H9 (cell line): ENCODE data around the gene ANKRD13D. TPM values are rescaled to one million over a fixed set of nuclear protein-coding genes. Genes with fewer than 3 reads are reported as not detected.

Experiments used
- DNase-seq: peaks from one replicate; pipeline ENCODE4 v3.0.0-alpha.2; 2017
- H2AFZ ChIP-seq: one replicate; pipeline ENCODE4 v1.6.1; 2013; ENCODE audit warnings: mild to moderate bottlenecking, low read length, control low read depth, moderate library complexity
- H2AK5ac ChIP-seq: 2 replicates; pipeline ENCODE4 v1.6.1; 2013; ENCODE audit warnings: low read length, control low read depth, mixed read lengths; ENCODE audit not compliant: insufficient read length
- H2BK120ac ChIP-seq: one replicate; pipeline ENCODE4 v1.6.1; 2013; ENCODE audit warnings: low read depth, mild to moderate bottlenecking, low read length, control low read depth, inconsistent platforms; ENCODE audit not compliant: poor library complexity, severe bottlenecking
- H2BK12ac ChIP-seq: 2 replicates; pipeline ENCODE4 v1.6.1; 2013; ENCODE audit warnings: low read length, control low read depth, mixed read lengths, low read depth; ENCODE audit not compliant: insufficient read length
- H2BK15ac ChIP-seq: 2 replicates; pipeline ENCODE4 v1.6.1; 2013; ENCODE audit warnings: low read depth, low read length, control low read depth
- H2BK20ac ChIP-seq: one replicate; pipeline ENCODE4 v1.6.1; 2013; ENCODE audit warnings: low read depth, mild to moderate bottlenecking, low read length, control low read depth, inconsistent platforms; ENCODE audit not compliant: poor library complexity, severe bottlenecking
- H2BK5ac ChIP-seq: 2 replicates; pipeline ENCODE4 v1.6.1; 2013; ENCODE audit warnings: low read length, control low read depth, mixed read lengths; ENCODE audit not compliant: insufficient read length
- H3K14ac ChIP-seq: 2 replicates; pipeline ENCODE4 v1.6.1; 2013; ENCODE audit warnings: low read length, control low read depth; ENCODE audit not compliant: insufficient read depth
- H3K18ac ChIP-seq: 2 replicates; pipeline ENCODE4 v1.6.1; 2013; ENCODE audit warnings: low read depth, mild to moderate bottlenecking, mixed read lengths, low read length, control low read depth; ENCODE audit not compliant: insufficient read length
- H3K23ac ChIP-seq: 2 replicates; pipeline ENCODE4 v1.6.1; 2013; ENCODE audit warnings: low read length, control low read depth, mixed read lengths, low read depth; ENCODE audit not compliant: insufficient read length
- H3K23me2 ChIP-seq: 2 replicates; pipeline ENCODE4 v1.6.1; 2013; ENCODE audit warnings: low read depth, mild to moderate bottlenecking, mixed read lengths, low read length, control low read depth; ENCODE audit not compliant: insufficient read length, poor library complexity, severe bottlenecking
- H3K27ac ChIP-seq: 2 replicates; pipeline ENCODE4 v1.5.1; 2013; ENCODE audit warnings: low read length, control low read depth, mixed read lengths, low read depth; ENCODE audit not compliant: insufficient read length
- H3K27me3 ChIP-seq: 2 replicates; pipeline ENCODE4 v1.6.1; 2013; ENCODE audit warnings: low read length, control low read depth, inconsistent platforms; ENCODE audit not compliant: insufficient read depth
- H3K4ac ChIP-seq: 2 replicates; pipeline ENCODE4 v1.6.1; 2013; ENCODE audit warnings: low read depth, mild to moderate bottlenecking, control low read depth, inconsistent platforms, low read length, moderate library complexity
- H3K4me1 ChIP-seq: 2 replicates; pipeline ENCODE4 v1.6.1; 2013; ENCODE audit warnings: low read length, control low read depth, inconsistent platforms; ENCODE audit not compliant: insufficient read depth
- H3K4me2 ChIP-seq: 2 replicates; pipeline ENCODE4 v1.6.1; 2013; ENCODE audit warnings: low read length, control low read depth, mixed read lengths; ENCODE audit not compliant: insufficient read length, insufficient read depth
- H3K56ac ChIP-seq: 2 replicates; pipeline ENCODE4 v1.6.1; 2013; ENCODE audit warnings: low read depth, mild to moderate bottlenecking, mixed read lengths, low read length, control low read depth; ENCODE audit not compliant: insufficient read length
- H3K79me1 ChIP-seq: 2 replicates; pipeline ENCODE4 v1.6.1; 2013; ENCODE audit warnings: low read depth, mild to moderate bottlenecking, moderate library complexity, low read length, control low read depth, inconsistent platforms; ENCODE audit not compliant: insufficient read depth, poor library complexity, severe bottlenecking
- H3K79me2 ChIP-seq: 2 replicates; pipeline ENCODE4 v1.6.1; 2013; ENCODE audit warnings: low read length, control low read depth, inconsistent platforms; ENCODE audit not compliant: insufficient read depth
- H3K9ac ChIP-seq: 2 replicates; pipeline ENCODE4 v1.6.1; 2013; ENCODE audit warnings: low read length, control low read depth, mixed read lengths; ENCODE audit not compliant: insufficient read length; ENCODE audit errors: extremely low read depth
- H3K9me3 ChIP-seq: one replicate; pipeline ENCODE4 v1.6.1; 2013; ENCODE audit warnings: low read depth, low read length, inconsistent platforms; ENCODE audit not compliant: control insufficient read depth
- H3T11ph ChIP-seq: one replicate; pipeline ENCODE4 v1.6.1; 2013; ENCODE audit warnings: mild to moderate bottlenecking, low read length, control low read depth, inconsistent platforms
- H4K20me1 ChIP-seq: one replicate; pipeline ENCODE4 v1.6.1; 2013; ENCODE audit not compliant: control insufficient read depth, insufficient read length, insufficient read depth
- H4K5ac ChIP-seq: 2 replicates; pipeline ENCODE4 v1.6.1; 2013; ENCODE audit warnings: low read depth, mild to moderate bottlenecking, mixed read lengths, low read length, control low read depth; ENCODE audit not compliant: insufficient read length
- H4K8ac ChIP-seq: replicated peaks from 2 replicates; pipeline ENCODE4 v1.6.1; 2013; ENCODE audit warnings: low read length, control low read depth, mixed read lengths, low read depth; ENCODE audit not compliant: insufficient read length
- H4K91ac ChIP-seq: 2 replicates; pipeline ENCODE4 v1.6.1; 2013; ENCODE audit warnings: low read depth, mild to moderate bottlenecking, moderate library complexity, mixed read lengths, low read length, control low read depth; ENCODE audit not compliant: insufficient read length
- H3K27ac Mint-ChIP-seq, 3 experiments: 2 replicates in 2 of 3; 3 replicates in 1 of 3; pipeline ENCODE4 v1.8.0; 2020 to 2021; ENCODE audit warnings: mixed read lengths in 3 of 3, mild to moderate bottlenecking in 1 of 3, moderate library complexity in 1 of 3
- H3K27me3 Mint-ChIP-seq: 2 replicates; pipeline ENCODE4 v1.8.0; 2021; ENCODE audit warnings: low read depth, mild to moderate bottlenecking, moderate library complexity, mixed read lengths
- H3K36me3 Mint-ChIP-seq, 3 experiments: 2 replicates in 2 of 3; 3 replicates in 1 of 3; pipeline ENCODE4 v1.8.0; 2020 to 2021; ENCODE audit warnings: low read depth in 3 of 3, mixed read lengths in 3 of 3; ENCODE audit not compliant: insufficient read depth in 1 of 3
- H3K4me1 Mint-ChIP-seq, 2 experiments: 2 replicates each; pipeline ENCODE4 v1.8.0; 2020; ENCODE audit warnings: mixed read lengths in 2 of 2
- H3K4me3 Mint-ChIP-seq, 2 experiments: 2 replicates in 1 of 2; 3 replicates in 1 of 2; pipeline ENCODE4 v1.8.0; 2020 to 2021; ENCODE audit warnings: mild to moderate bottlenecking in 2 of 2, mixed read lengths in 2 of 2, moderate library complexity in 1 of 2
- H3K9me3 Mint-ChIP-seq, 2 experiments: 2 replicates in 1 of 2; 3 replicates in 1 of 2; pipeline ENCODE4 v1.8.0; 2020; ENCODE audit warnings: mild to moderate bottlenecking in 2 of 2, mixed read lengths in 2 of 2, moderate library complexity in 1 of 2
- CTCF ChIP-seq: fragments of 200-600 bp; sonication (generic); conservative IDR thresholded peaks from 3 replicates; pipeline ENCODE4 v1.8.0; 2021; ENCODE audit warnings: antibody characterized with exemption, mild to moderate bottlenecking
- WGBS: extraction: QIAGEN DNeasy Blood & Tissue Kit; methylation state at CpG from one replicate; pipeline ENCODE4 v1.1.7; 2013; ENCODE audit warnings: missing lambda C conversion rate, low lambda C conversion rate, mixed read lengths; ENCODE audit not compliant: insufficient read length; ENCODE audit errors: extremely low coverage; 5-methylcytosine and 5-hydroxymethylcytosine counted together
- total RNA-seq: library from RNA; stranded (reverse); gene quantifications from 2 replicates; pipeline ENCODE4 v1.2.1, GENCODE V29; 2021

The ANKRD13D gene
- total RNA-seq, 1 experiment from 2014 or later, result 42.1 TPM

- no peak overlapping the region for H2BK12ac ChIP-seq
- no peak overlapping the region for H2BK20ac ChIP-seq
- Mint-ChIP-seq H3K9me3 (no peaks in the 10 kb centered on the region), H3K27ac (peak overlapping the region; percentile 85 to 91 (median 90); a peak in 6 of 7 replicates), H3K4me3 (peak overlapping the region in 1 of 2 experiments; percentile 14; a peak in 1 of 5 replicates), H3K36me3 (peaks cover 7 to 30% (median 29%) of the 10 kb centered on the region in 3 experiments; a peak in 6 of 7 replicates), H3K27me3 (no peaks in the 10 kb centered on the region), H3K4me1 (peaks cover 14 to 23% of the 10 kb centered on the region in 2 experiments)
- no peaks in the 10 kb centered on the region for H4K20me1 ChIP-seq
- no peak overlapping the region for H2BK5ac ChIP-seq
- H3K9ac ChIP-seq, result no peak overlapping the region
- H3K14ac ChIP-seq, result no peak overlapping the region; the same call in 1 of the 2 replicates
- no peak overlapping the region for H3K23ac ChIP-seq
- H3K4me2 ChIP-seq, result no peak overlapping the region
- no peak overlapping the region for H3K18ac ChIP-seq
- H3K4me1 ChIP-seq, result peaks cover 2% of the 10 kb centered on the region; the same call in 1 of the 2 replicates
- no CpG with 5 or more reads among the region's 16 CpGs for WGBS
- H2BK120ac ChIP-seq, result no peak overlapping the region
- no peak overlapping the region for H2AFZ ChIP-seq
- no peak overlapping the region for H3K56ac ChIP-seq
- H4K8ac ChIP-seq, result no peak overlapping the region
- H3K27ac ChIP-seq, result no peak overlapping the region
- peak; percentile 71 for DNase-seq
- no peak overlapping the region for H2BK15ac ChIP-seq
- H3K9me3 ChIP-seq, result no peaks in the 10 kb centered on the region
- no peaks in the 10 kb centered on the region for H3K79me1 ChIP-seq
- TF ChIP-seq CTCF, result peak; percentile 43; the same call in 2 of the 3 replicates
- no peaks in the 10 kb centered on the region for H3K27me3 ChIP-seq
- no peak overlapping the region for H4K91ac ChIP-seq
- H2AK5ac ChIP-seq, result no peak overlapping the region
- H4K5ac ChIP-seq, result no peak overlapping the region
- no peak overlapping the region for H3T11ph ChIP-seq
- H3K4ac ChIP-seq, result no peak overlapping the region
- H3K23me2 ChIP-seq, result no peaks in the 10 kb centered on the region
- H3K79me2 ChIP-seq, result peaks cover 4% of the 10 kb centered on the region; the same call in 1 of the 2 replicates
Observed at GRCh38 chr11:67276781-67277230, 12.3 kb upstream of the ANKRD13D start.
